CD8-positive, alpha-beta memory T cell (primary cell): Measurements from ENCODE around the gene DNMBP. TPM values are rescaled to one million over a fixed set of nuclear protein-coding genes. Genes with fewer than 3 reads are reported as not detected.

Experiments
- CTCF ChIA-PET: fragments of 350-600 bp; sonication (Branson Sonifier 250); formaldehyde crosslinking; loops from one replicate; lab custom pipeline; 2021; ENCODE audit warnings: antibody characterized with exemption; lab: Charles Lee
- POLR2A ChIA-PET: fragments of 350-600 bp; sonication (Branson Sonifier 250); formaldehyde crosslinking; loops from one replicate; lab custom pipeline; 2021; ENCODE audit warnings: antibody characterized with exemption; lab: Charles Lee
- DNase-seq, 5 donors: peaks; one replicate each; pipeline versions ENCODE4 v3.0.0 to v3.0.0-alpha.2; 2020 to 2022; ENCODE audit warnings: mixed read lengths in 1 of 5
- H3K27ac ChIP-seq: one replicate; pipeline ENCODE4 v1.7.0; 2013; ENCODE audit warnings: low read depth, mild to moderate bottlenecking, low read length, moderate library complexity
- H3K27me3 ChIP-seq: 2 replicates; pipeline ENCODE4 v1.7.0; 2013; ENCODE audit warnings: low read length, mild to moderate bottlenecking; ENCODE audit not compliant: insufficient read depth, poor library complexity, severe bottlenecking
- H3K36me3 ChIP-seq: 2 replicates; pipeline ENCODE4 v1.7.0; 2013; ENCODE audit warnings: mild to moderate bottlenecking, low read length, moderate library complexity; ENCODE audit not compliant: insufficient read depth
- H3K4me1 ChIP-seq: 2 replicates; pipeline ENCODE4 v1.7.0; 2013; ENCODE audit warnings: mild to moderate bottlenecking, low read length, moderate library complexity; ENCODE audit not compliant: insufficient read depth
- H3K4me3 ChIP-seq: 2 replicates; pipeline ENCODE4 v1.7.0; 2013; ENCODE audit warnings: mild to moderate bottlenecking, low read length
- H3K9me3 ChIP-seq: 2 replicates; pipeline ENCODE4 v1.7.0; 2013; ENCODE audit warnings: mild to moderate bottlenecking, low read length
- H3K27ac Mint-ChIP-seq, 8 donors: one replicate each; pipeline ENCODE4 v1.8.0; 2020 to 2021; ENCODE audit warnings: mixed read lengths in 8 of 8, mild to moderate bottlenecking in 6 of 8, inconsistent platforms in 3 of 8, moderate library complexity in 3 of 8
- H3K27me3 Mint-ChIP-seq, 2 donors: one replicate each; pipeline ENCODE4 v1.8.0; 2020 to 2021; ENCODE audit warnings: mixed read lengths in 2 of 2, mild to moderate bottlenecking in 1 of 2, moderate library complexity in 1 of 2
- H3K36me3 Mint-ChIP-seq, 3 donors: one replicate each; pipeline ENCODE4 v1.8.0; 2020 to 2021; ENCODE audit warnings: mixed read lengths in 3 of 3, inconsistent platforms in 1 of 3, mild to moderate bottlenecking in 1 of 3
- H3K4me1 Mint-ChIP-seq, 3 donors: one replicate each; pipeline ENCODE4 v1.8.0; 2020 to 2021; ENCODE audit warnings: mixed read lengths in 3 of 3, inconsistent platforms in 1 of 3, mild to moderate bottlenecking in 1 of 3
- H3K4me3 Mint-ChIP-seq, 7 donors: one replicate each; pipeline ENCODE4 v1.8.0; 2020 to 2021; ENCODE audit warnings: mixed read lengths in 7 of 7, mild to moderate bottlenecking in 6 of 7, moderate library complexity in 4 of 7, inconsistent platforms in 2 of 7
- H3K9me3 Mint-ChIP-seq, 5 donors: one replicate each; pipeline ENCODE4 v1.8.0; 2020 to 2022; ENCODE audit warnings: mixed read lengths in 5 of 5, mild to moderate bottlenecking in 3 of 5, moderate library complexity in 2 of 5, inconsistent platforms in 1 of 5
- polyA plus RNA-seq: library from polyadenylated mRNA; unstranded; fragments of 300-500 nt; fragmentation: Illumina TruSeq; gene quantifications from one replicate; pipeline ENCODE4 v1.2.3, GENCODE V29; 2021
- total RNA-seq, 2 experiments: library from RNA; stranded (reverse); gene quantifications; one replicate each; pipeline ENCODE4 v1.2.3, GENCODE V29; 2021

DNMBP gene
- total and polyA plus RNA-seq, 3 experiments from 2014 or later, result 1.5 to 2.3 (median 2.0) TPM

- Mint-ChIP-seq H3K9me3 (no peaks in the 10 kb centered on the region), H3K36me3 (peaks cover 2 to 8% (median 3%) of the 10 kb centered on the region in 3 donors), H3K27me3 (no peaks in the 10 kb centered on the region), H3K4me1 (peaks cover 0 to 2% (median 0%) of the 10 kb centered on the region in 3 donors), H3K4me3 (no peak overlapping the region), H3K27ac (no peak overlapping the region)
- POLR2A ChIA-PET, result no interaction called here
- no peaks in the 10 kb centered on the region for H3K9me3 ChIP-seq
- DNase-seq, result no peak
- H3K4me1 ChIP-seq, result no peaks in the 10 kb centered on the region
- no peak overlapping the region for H3K27ac ChIP-seq
- CTCF ChIA-PET, result interaction anchor here (0.6 kb wide), 1 partner anchor 11 kb away, joined by 3 read pairs; no protein-coding TSS in a partner anchor
- H3K27me3 ChIP-seq, result no peaks in the 10 kb centered on the region
- no peak overlapping the region for H3K4me3 ChIP-seq
- no peaks in the 10 kb centered on the region for H3K36me3 ChIP-seq
Observed at GRCh38 chr10:99921948-99922347, 87.8 kb downstream of the DNMBP start.

- H3K27ac ChIP-seq, result no peak overlapping the region
- Mint-ChIP-seq H3K4me1 (peaks cover 0 to 2% (median 0%) of the 10 kb centered on the region in 3 donors), H3K36me3 (peaks cover 2 to 8% (median 3%) of the 10 kb centered on the region in 3 donors), H3K27ac (no peak overlapping the region), H3K9me3 (no peaks in the 10 kb centered on the region), H3K27me3 (no peaks in the 10 kb centered on the region), H3K4me3 (no peak overlapping the region)
- no peaks in the 10 kb centered on the region for H3K9me3 ChIP-seq
- H3K27me3 ChIP-seq, result no peaks in the 10 kb centered on the region
- DNase-seq, result no peak
- H3K4me1 ChIP-seq, result no peaks in the 10 kb centered on the region
- no peaks in the 10 kb centered on the region for H3K36me3 ChIP-seq
- POLR2A ChIA-PET, result no interaction called here
- H3K4me3 ChIP-seq, result no peak overlapping the region
- CTCF ChIA-PET, result no interaction called here
Observed at GRCh38 chr10:99920901-99921300, 88.8 kb downstream of the DNMBP start.

- H3K27ac ChIP-seq, result no peak overlapping the region
- DNase-seq, result no peak
- H3K36me3 ChIP-seq, result no peaks in the 10 kb centered on the region
- no peaks in the 10 kb centered on the region for H3K4me1 ChIP-seq
- H3K27me3 ChIP-seq, result no peaks in the 10 kb centered on the region
- peaks cover 0 to 2% (median 0%) of the 10 kb centered on the region in 3 donors for H3K4me1 Mint-ChIP-seq
- H3K9me3 ChIP-seq, result no peaks in the 10 kb centered on the region
- peaks cover 3 to 8% (median 4%) of the 10 kb centered on the region in 3 donors for H3K36me3 Mint-ChIP-seq
- H3K4me3 Mint-ChIP-seq, result no peak overlapping the region
- no peak overlapping the region for H3K27ac Mint-ChIP-seq
- H3K4me3 ChIP-seq, result no peak overlapping the region
- ChIA-PET CTCF (no interaction called here), POLR2A (no interaction called here)
- no peaks in the 10 kb centered on the region for H3K9me3 Mint-ChIP-seq
- H3K27me3 Mint-ChIP-seq, result no peaks in the 10 kb centered on the region
Observed at GRCh38 chr10:99920486-99920885, 89.3 kb downstream of the DNMBP start.

GRCh38 chr10:99917963-99918825 is 91.6 kb downstream of the DNMBP start:
- no peak overlapping the region for H3K4me3 Mint-ChIP-seq
- DNase-seq, result no peak
- H3K36me3 ChIP-seq, result no peaks in the 10 kb centered on the region
- ChIA-PET CTCF (no interaction called here), POLR2A (interaction anchor here (0.6 kb wide), 1 partner anchor 25 kb away, joined by 3 read pairs; no protein-coding TSS in a partner anchor)
- no peaks in the 10 kb centered on the region for H3K9me3 Mint-ChIP-seq
- H3K4me1 Mint-ChIP-seq, result peaks cover 0 to 2% (median 0%) of the 10 kb centered on the region in 3 donors
- no peaks in the 10 kb centered on the region for H3K27me3 ChIP-seq
- H3K36me3 Mint-ChIP-seq, result peaks cover 2 to 4% (median 3%) of the 10 kb centered on the region in 3 donors
- H3K27ac Mint-ChIP-seq, result no peak overlapping the region
- no peaks in the 10 kb centered on the region for H3K9me3 ChIP-seq
- no peaks in the 10 kb centered on the region for H3K4me1 ChIP-seq
- no peak overlapping the region for H3K4me3 ChIP-seq
- no peaks in the 10 kb centered on the region for H3K27me3 Mint-ChIP-seq
- H3K27ac ChIP-seq, result no peak overlapping the region

GRCh38 chr10:99916776-99917175 is 93.0 kb downstream of the DNMBP start:
- no peak for DNase-seq
- CTCF ChIA-PET, result interaction anchor here (1.4 kb wide), 1 partner anchor 71 kb away, joined by 4 read pairs; no protein-coding TSS in a partner anchor
- no peaks in the 10 kb centered on the region for H3K9me3 ChIP-seq
- Mint-ChIP-seq H3K4me1 (no peaks in the 10 kb centered on the region), H3K27me3 (no peaks in the 10 kb centered on the region), H3K36me3 (peaks cover 0 to 4% (median 2%) of the 10 kb centered on the region in 3 donors), H3K4me3 (no peak overlapping the region), H3K9me3 (no peaks in the 10 kb centered on the region), H3K27ac (no peak overlapping the region)
- no peak overlapping the region for H3K27ac ChIP-seq
- POLR2A ChIA-PET, result no interaction called here
- no peaks in the 10 kb centered on the region for H3K27me3 ChIP-seq
- H3K4me1 ChIP-seq, result no peaks in the 10 kb centered on the region
- no peaks in the 10 kb centered on the region for H3K36me3 ChIP-seq
- H3K4me3 ChIP-seq, result no peak overlapping the region

- H3K27ac ChIP-seq, result no peak overlapping the region
- Mint-ChIP-seq H3K36me3 (peaks cover 0 to 2% (median 0%) of the 10 kb centered on the region in 3 donors), H3K27me3 (no peaks in the 10 kb centered on the region), H3K9me3 (no peaks in the 10 kb centered on the region), H3K4me1 (no peaks in the 10 kb centered on the region), H3K4me3 (no peak overlapping the region), H3K27ac (peak overlapping the region in 1 of 8 donors; percentile 87)
- no peak for DNase-seq
- H3K4me3 ChIP-seq, result no peak overlapping the region
- H3K4me1 ChIP-seq, result no peaks in the 10 kb centered on the region
- CTCF ChIA-PET, result interaction anchor here (1.4 kb wide), 1 partner anchor 69 kb away, joined by 4 read pairs; no protein-coding TSS in a partner anchor
- no peaks in the 10 kb centered on the region for H3K36me3 ChIP-seq
- POLR2A ChIA-PET, result no interaction called here
- H3K27me3 ChIP-seq, result no peaks in the 10 kb centered on the region
- no peaks in the 10 kb centered on the region for H3K9me3 ChIP-seq
Observed at GRCh38 chr10:99915414-99915813, 94.3 kb downstream of the DNMBP start.

GRCh38 chr10:99914236-99914635 is 95.5 kb downstream of the DNMBP start:
- ChIA-PET POLR2A (interaction anchor here (0.7 kb wide), 1 partner anchor 60 kb away, joined by 3 read pairs; no protein-coding TSS in a partner anchor), CTCF (no interaction called here)
- Mint-ChIP-seq H3K36me3 (peaks cover 0 to 3% (median 0%) of the 10 kb centered on the region in 3 donors), H3K4me3 (no peak overlapping the region), H3K9me3 (no peaks in the 10 kb centered on the region), H3K27me3 (no peaks in the 10 kb centered on the region), H3K4me1 (no peaks in the 10 kb centered on the region), H3K27ac (no peak overlapping the region)
- H3K27me3 ChIP-seq, result no peaks in the 10 kb centered on the region
- H3K9me3 ChIP-seq, result no peaks in the 10 kb centered on the region
- H3K27ac ChIP-seq, result no peak overlapping the region
- DNase-seq, result no peak
- no peaks in the 10 kb centered on the region for H3K36me3 ChIP-seq
- no peak overlapping the region for H3K4me3 ChIP-seq
- H3K4me1 ChIP-seq, result no peaks in the 10 kb centered on the region

- H3K4me3 ChIP-seq, result no peak overlapping the region
- no peak overlapping the region for H3K4me3 Mint-ChIP-seq
- no peak overlapping the region for H3K27ac ChIP-seq
- H3K36me3 ChIP-seq, result no peaks in the 10 kb centered on the region
- H3K4me1 ChIP-seq, result no peaks in the 10 kb centered on the region
- no peaks in the 10 kb centered on the region for H3K27me3 Mint-ChIP-seq
- H3K27me3 ChIP-seq, result no peaks in the 10 kb centered on the region
- no peak for DNase-seq
- no peaks in the 10 kb centered on the region for H3K9me3 ChIP-seq
- H3K4me1 Mint-ChIP-seq, result peaks cover 0 to under 1% (median 0%) of the 10 kb centered on the region in 3 donors
- no peaks in the 10 kb centered on the region for H3K9me3 Mint-ChIP-seq
- H3K27ac Mint-ChIP-seq, result peak overlapping the region in 1 of 8 donors; percentile 25
- POLR2A ChIA-PET, result no interaction called here
- H3K36me3 Mint-ChIP-seq, result peaks cover 0 to 5% (median 0%) of the 10 kb centered on the region in 3 donors
- CTCF ChIA-PET, result no interaction called here
Observed at GRCh38 chr10:99913831-99914235, 95.9 kb downstream of the DNMBP start.
